ENCODE data around the gene ATG2B. TPM values are rescaled to one million over a fixed set of nuclear protein-coding genes. Genes with fewer than 3 reads are reported as not detected.

ATG2B gene
- total RNA-seq, 1 donor from 2014 or later = 22.4 TPM

DNA sequence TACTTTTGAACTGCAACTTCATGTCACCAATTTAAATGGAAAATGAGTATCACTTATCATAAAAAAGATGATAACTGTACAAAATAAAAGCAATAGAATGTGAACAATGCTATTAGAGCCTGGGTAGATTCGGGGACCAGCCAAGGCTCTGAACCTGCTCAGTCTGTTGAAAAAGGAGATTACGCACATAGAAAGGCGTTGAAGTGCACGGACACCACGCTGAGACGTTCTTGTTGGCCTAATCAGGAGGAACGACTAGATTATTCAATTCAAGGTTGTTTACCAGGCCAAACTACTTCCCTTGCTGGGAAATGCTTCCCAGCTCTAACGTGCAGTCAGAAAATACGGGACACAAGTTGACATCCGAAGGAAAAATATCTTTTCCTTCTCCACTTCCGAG lies 130.6 kb downstream of the ATG2B start:
- intact Hi-C loops (cut with DNase I) = no loop called here

DNA sequence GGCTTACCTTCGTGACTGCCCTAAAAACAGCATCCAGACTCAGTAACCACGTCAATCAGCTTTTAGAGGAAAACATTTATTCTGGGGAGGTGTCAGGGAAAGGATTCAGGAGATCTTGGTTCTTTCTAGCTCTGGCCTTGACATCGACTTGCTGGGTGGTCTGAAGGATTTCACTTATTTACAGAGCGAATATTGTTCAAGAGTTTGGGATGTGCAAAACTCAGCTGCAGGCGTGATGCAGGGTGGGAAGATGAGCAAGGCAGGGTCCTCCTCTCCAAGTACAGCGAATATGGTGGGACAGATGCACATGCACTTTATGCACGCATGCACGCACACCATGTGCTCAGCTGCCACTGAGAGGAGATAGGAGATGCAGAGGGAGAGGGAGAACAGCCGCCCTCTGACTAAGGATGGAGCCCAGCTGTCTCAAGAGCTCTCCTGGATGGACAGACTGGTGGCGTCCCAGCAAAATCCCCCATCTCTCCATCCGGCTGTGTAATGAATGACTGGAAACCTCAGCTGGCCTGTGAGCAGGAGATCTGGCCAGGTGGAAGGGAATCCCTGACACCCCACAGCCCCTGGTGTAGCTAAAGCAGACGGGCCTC lies 131.5 kb downstream of the ATG2B start:
- intact Hi-C loops (cut with DNase I) = no loop called here
- TF ChIP-seq, protein P1, sequence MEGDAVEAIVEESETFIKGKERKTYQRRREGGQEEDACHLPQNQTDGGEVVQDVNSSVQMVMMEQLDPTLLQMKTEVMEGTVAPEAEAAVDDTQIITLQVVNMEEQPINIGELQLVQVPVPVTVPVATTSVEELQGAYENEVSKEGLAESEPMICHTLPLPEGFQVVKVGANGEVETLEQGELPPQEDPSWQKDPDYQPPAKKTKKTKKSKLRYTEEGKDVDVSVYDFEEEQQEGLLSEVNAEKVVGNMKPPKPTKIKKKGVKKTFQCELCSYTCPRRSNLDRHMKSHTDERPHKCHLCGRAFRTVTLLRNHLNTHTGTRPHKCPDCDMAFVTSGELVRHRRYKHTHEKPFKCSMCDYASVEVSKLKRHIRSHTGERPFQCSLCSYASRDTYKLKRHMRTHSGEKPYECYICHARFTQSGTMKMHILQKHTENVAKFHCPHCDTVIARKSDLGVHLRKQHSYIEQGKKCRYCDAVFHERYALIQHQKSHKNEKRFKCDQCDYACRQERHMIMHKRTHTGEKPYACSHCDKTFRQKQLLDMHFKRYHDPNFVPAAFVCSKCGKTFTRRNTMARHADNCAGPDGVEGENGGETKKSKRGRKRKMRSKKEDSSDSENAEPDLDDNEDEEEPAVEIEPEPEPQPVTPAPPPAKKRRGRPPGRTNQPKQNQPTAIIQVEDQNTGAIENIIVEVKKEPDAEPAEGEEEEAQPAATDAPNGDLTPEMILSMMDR (IDR thresholded peaks at IDR 0.05) = no peak
- no peaks in the 10 kb centered on the region for H3K36me3 ChIP-seq
- no peak overlapping the region for H3K4me3 ChIP-seq
- no peak for ATAC-seq
- no peak for DNase-seq
- no peaks in the 10 kb centered on the region for H3K4me1 ChIP-seq
- H3K27ac ChIP-seq = no peak overlapping the region
- no peaks in the 10 kb centered on the region for H3K27me3 ChIP-seq (ENCODE audit: low read depth)
- H3K9me3 ChIP-seq = no peaks in the 10 kb centered on the region

More for the DNA sequence above, 130.6 kb downstream of the ATG2B start:
- TF ChIP-seq, protein P1 (IDR thresholded peaks at IDR 0.05) = no peak
- Histone ChIP-seq H3K27ac (no peak overlapping the region), H3K36me3 (no peaks in the 10 kb centered on the region), H3K27me3 (ENCODE audit: low read depth) (no peaks in the 10 kb centered on the region), H3K4me3 (no peak overlapping the region), H3K4me1 (no peaks in the 10 kb centered on the region), H3K9me3 (no peaks in the 10 kb centered on the region)
- no peak for ATAC-seq
- no peak for DNase-seq

GRCh38 chr14:96231056-96231455 lies 132.1 kb downstream of the ATG2B start:
- TF ChIP-seq, protein P1 (IDR thresholded peaks at IDR 0.05) = no peak
- peaks cover 1% of the 10 kb centered on the region for H3K4me1 ChIP-seq
- no peaks in the 10 kb centered on the region for H3K36me3 ChIP-seq
- no peak for DNase-seq
- intact Hi-C loops (cut with DNase I) = no loop called here
- ATAC-seq = no peak
- no peak overlapping the region for H3K27ac ChIP-seq
- H3K4me3 ChIP-seq = no peak overlapping the region
- H3K9me3 ChIP-seq = no peaks in the 10 kb centered on the region
- no peaks in the 10 kb centered on the region for H3K27me3 ChIP-seq (ENCODE audit: low read depth)

GRCh38 chr14:96229315-96229714 lies 133.8 kb downstream of the ATG2B start:
- Histone ChIP-seq H3K4me3 (no peak overlapping the region), H3K9me3 (no peaks in the 10 kb centered on the region), H3K4me1 (peaks cover 9% of the 10 kb centered on the region), H3K36me3 (no peaks in the 10 kb centered on the region), H3K27me3 (ENCODE audit: low read depth) (no peaks in the 10 kb centered on the region), H3K27ac (no peak overlapping the region)
- ATAC-seq (no peak), DNase-seq (no peak)
- intact Hi-C loops (cut with DNase I) = no loop called here
- TF ChIP-seq, protein P1 (IDR thresholded peaks at IDR 0.05) = no peak

Other genes with a start within 250 kb of the ATG2B start
- gene BDKRB2, start 158.5 kb downstream of the ATG2B start, total RNA-seq = 1.3 TPM
- gene BDKRB1, start 107.1 kb downstream of the ATG2B start, total RNA-seq = not detected
- 12.6 TPM for gene GSKIP, start 185 bp upstream of the ATG2B start, total RNA-seq
- gene AK7, start 28.8 kb upstream of the ATG2B start, total RNA-seq = 9.7 TPM
- 190 TPM for gene PAPOLA, start 139.0 kb upstream of the ATG2B start, total RNA-seq

All from lower lobe of right lung (tissue), 2 donors.